HCT116 (cell line): ENCODE results near the gene CXCR2. TPM values are rescaled to one million over a fixed set of nuclear protein-coding genes. Genes with fewer than 3 reads are reported as not detected.

Source experiments
- ATAC-seq: fragments of 200-7000 bp; cut with Tn5 transposase; 2 replicates; pipeline ENCODE4 v1.9.1; 2020; ENCODE audit warnings: mild to moderate bottlenecking, moderate library complexity
- BruUV-seq: library from RNA; stranded (reverse); fragments of 400-500 nt; replicated peaks from 2 replicates; lab custom pipeline; 2021; lab: Mats Ljungman, UMichigan
- CTCF ChIA-PET: fragments of 300-600 bp; sonication (Branson Sonifier 250); formaldehyde crosslinking; loops from one replicate; lab custom pipeline; 2021; ENCODE audit warnings: antibody characterized with exemption; lab: Charles Lee
- POLR2A ChIA-PET: fragments of 300-600, 350-600 bp; sonication (Branson Sonifier 250); formaldehyde crosslinking; loops from one replicate; lab custom pipeline; 2021; ENCODE audit warnings: antibody characterized with exemption; lab: Charles Lee
- RAD21 ChIA-PET, 2 experiments: fragments of 300-600 bp; sonication (Branson Sonifier 250); formaldehyde crosslinking; loops; one replicate each; lab custom pipeline; 2023; ENCODE audit warnings: low total read pairs in 2 of 2; ENCODE audit not compliant: uncharacterized antibody in 2 of 2, unreplicated experiment in 2 of 2, low non-redundant PET in 1 of 2; lab: Charles Lee
- DNase-seq: peaks from one replicate; pipeline ENCODE4 v3.0.0-alpha.2; 2010; ENCODE audit warnings: low read depth, low spot score
- H2AFZ ChIP-seq: fragments of 200-600 bp; shearing (Covaris generic), sonication (generic); 2 replicates; pipeline ENCODE4 v1.6.1; 2017; ENCODE audit warnings: low read depth, mixed run types, mixed read lengths, antibody characterized with exemption, low read length; ENCODE audit not compliant: poor library complexity, severe bottlenecking
- H3K27ac ChIP-seq: 2 replicates; pipeline ENCODE4 v1.5.1; 2012; ENCODE audit warnings: low read depth, low read length
- H3K27me3 ChIP-seq: fragments of 200-600 bp; sonication (generic); 2 replicates; pipeline ENCODE4 v1.6.1; 2016; ENCODE audit warnings: mixed run types, low read length, mixed read lengths; ENCODE audit not compliant: insufficient read depth
- H3K36me3 ChIP-seq, 2 experiments: fragments of 200-500 bp in 1 of 2; fragments of 200-600 bp in 1 of 2; sonication (Bioruptor generic) in 1 of 2; sonication (generic) in 1 of 2; 2 replicates each; pipeline versions ENCODE4 v1.5.1 to v1.6.1; 2014 to 2016; ENCODE audit warnings: low read length in 2 of 2, inconsistent platforms in 1 of 2, mixed read lengths in 1 of 2, mixed run types in 1 of 2; ENCODE audit not compliant: insufficient read depth in 2 of 2, control insufficient read depth in 1 of 2
- H3K4me1 ChIP-seq, 2 experiments: fragments of 200-600 bp in 1 of 2; sonication (generic) in 1 of 2; 2 replicates each; pipeline versions ENCODE4 v1.5.1 to v1.6.1; 2012 to 2017; ENCODE audit warnings: low read length in 2 of 2, inconsistent platforms in 1 of 2, mild to moderate bottlenecking in 1 of 2, mixed read lengths in 1 of 2, mixed run types in 1 of 2, moderate library complexity in 1 of 2; ENCODE audit not compliant: insufficient read depth in 2 of 2, control insufficient read depth in 1 of 2
- H3K4me2 ChIP-seq: fragments of 200-600 bp; sonication (generic); 2 replicates; pipeline ENCODE4 v1.6.1; 2017; ENCODE audit warnings: mixed run types, low read length, mixed read lengths
- H3K4me3 ChIP-seq, 2 experiments: fragments of 200-600 bp in 1 of 2; sonication (generic) in 1 of 2; replicated peaks in 1 of 2; 2 replicates each; pipeline ENCODE4 v1.5.1; 2011 to 2016; ENCODE audit warnings: low read length in 2 of 2, control low read depth in 1 of 2, low read depth in 1 of 2, mild to moderate bottlenecking in 1 of 2, mixed read lengths in 1 of 2, mixed run types in 1 of 2
- H3K79me2 ChIP-seq: fragments of 200-600 bp; sonication (generic); 2 replicates; pipeline ENCODE4 v1.6.1; 2017; ENCODE audit warnings: mild to moderate bottlenecking, mixed run types, low read length, moderate library complexity, mixed read lengths; ENCODE audit not compliant: insufficient read depth
- H3K9ac ChIP-seq: fragments of 200-600 bp; sonication (generic); 2 replicates; pipeline ENCODE4 v1.6.1; 2016; ENCODE audit warnings: low read length, mixed read lengths
- H3K9me2 ChIP-seq: fragments of 200-600 bp; sonication (generic), shearing (Covaris generic); 2 replicates; pipeline ENCODE4 v1.6.1; 2017; ENCODE audit warnings: mixed run types, mild to moderate bottlenecking, moderate library complexity; ENCODE audit not compliant: insufficient read depth
- H3K9me3 ChIP-seq, 2 experiments: fragments of 200-500 bp in 1 of 2; fragments of 200-600 bp in 1 of 2; sonication (Bioruptor generic) in 1 of 2; sonication (generic) in 1 of 2; 2 replicates each; pipeline ENCODE4 v1.6.1; 2014 to 2017; ENCODE audit warnings: low read length in 2 of 2, mixed read lengths in 2 of 2, inconsistent platforms in 1 of 2, low read depth in 1 of 2, mild to moderate bottlenecking in 1 of 2, mixed run types in 1 of 2, moderate library complexity in 1 of 2; ENCODE audit not compliant: control insufficient read depth in 1 of 2, insufficient read depth in 1 of 2
- H4K20me1 ChIP-seq: fragments of 200-600 bp; sonication (generic), shearing (Covaris generic); 2 replicates; pipeline ENCODE4 v1.6.1; 2017; ENCODE audit warnings: mixed run types, mild to moderate bottlenecking, moderate library complexity; ENCODE audit not compliant: insufficient read depth
- CBX3 ChIP-seq: IDR thresholded peaks from 2 replicates; pipeline ENCODE4 v1.6.1; 2012; ENCODE audit warnings: low read depth
- CEBPB ChIP-seq: IDR thresholded peaks from 2 replicates; pipeline ENCODE4 v1.6.1; 2012; ENCODE audit warnings: low read depth
- EGR1 ChIP-seq: IDR thresholded peaks from 2 replicates; pipeline ENCODE4 v1.6.1; 2012; ENCODE audit warnings: low read depth
- ELF1 ChIP-seq: IDR thresholded peaks from 2 replicates; pipeline ENCODE4 v1.6.1; 2012; ENCODE audit warnings: low read depth, borderline replicate concordance
- EZH2phosphoT487 ChIP-seq: fragments of 200-600 bp; IDR thresholded peaks from 2 replicates; pipeline ENCODE4 v1.6.1; 2018; ENCODE audit warnings: antibody characterized with exemption, borderline replicate concordance
- JUND ChIP-seq: IDR thresholded peaks from 2 replicates; pipeline ENCODE4 v1.6.1; 2012
- MAX ChIP-seq: IDR thresholded peaks from 2 replicates; pipeline ENCODE4 v1.6.1; 2012
- POLR2A ChIP-seq: IDR thresholded peaks from 2 replicates; pipeline ENCODE4 v1.7.0; 2011; ENCODE audit warnings: borderline replicate concordance; ENCODE audit not compliant: insufficient read depth, insufficient read length; ENCODE audit errors: extremely low read depth
- POLR2AphosphoS5 ChIP-seq: IDR thresholded peaks from 2 replicates; pipeline ENCODE4 v1.6.1; 2011; ENCODE audit warnings: mild to moderate bottlenecking, low read depth, low read length, moderate library complexity
- RAD21 ChIP-seq: IDR thresholded peaks from 2 replicates; pipeline ENCODE4 v1.6.1; 2012; ENCODE audit warnings: low read depth, mild to moderate bottlenecking
- REST ChIP-seq: IDR thresholded peaks from 2 replicates; pipeline ENCODE4 v1.6.1; 2012; ENCODE audit warnings: low read depth
- SP1 ChIP-seq: IDR thresholded peaks from 2 replicates; pipeline ENCODE4 v1.6.1; 2012; ENCODE audit warnings: low read depth
- SRF ChIP-seq: IDR thresholded peaks from 2 replicates; pipeline ENCODE4 v1.6.1; 2012; ENCODE audit warnings: low read depth
- YY1 ChIP-seq: IDR thresholded peaks from 2 replicates; pipeline ENCODE4 v1.6.1; 2011; ENCODE audit warnings: low read length, low read depth, moderate library complexity, mild to moderate bottlenecking; ENCODE audit not compliant: insufficient replicate concordance; ENCODE audit errors: extremely low read depth
- ZFX ChIP-seq: fragments of 450-650 bp; IDR thresholded peaks from 2 replicates; pipeline ENCODE4 v1.6.1; 2017
- ZNF274 ChIP-seq: fragments of 200-500 bp; sonication (Bioruptor generic); IDR thresholded peaks from 2 replicates; pipeline ENCODE4 v1.6.1; 2014; ENCODE audit warnings: mild to moderate bottlenecking, low read depth, low read length, inconsistent platforms
- intact Hi-C: fragments of 100-400 bp; cut with micrococcal nuclease; formaldehyde crosslinking; loops from 2 replicates; pipeline ENCODE4 v1.10.0; 2022
- total RNA-seq: library from RNA; stranded (reverse); gene quantifications from one replicate; pipeline ENCODE4 v1.2.1, GENCODE V29; 2021; ENCODE audit not compliant: unreplicated experiment
- TF ChIP-seq, protein P1 (sequence below): IDR thresholded peaks from 2 replicates; pipeline ENCODE4 v1.6.1; 2011; ENCODE audit warnings: mild to moderate bottlenecking, low read length, moderate library complexity; ENCODE audit not compliant: insufficient replicate concordance; ENCODE audit errors: extremely low read depth
- TF ChIP-seq, protein P2 (sequence below), 3 experiments: fragments of 200-600 bp in 1 of 3; sonication (generic) in 1 of 3; IDR thresholded peaks in 2 of 3; conservative IDR thresholded peaks in 1 of 3; 2 replicates each; pipeline ENCODE4 v1.5.1; 2012 to 2017; ENCODE audit warnings: low read depth in 2 of 3, low read length in 2 of 3, antibody characterized with exemption in 1 of 3, borderline replicate concordance in 1 of 3, control low read depth in 1 of 3, mild to moderate bottlenecking in 1 of 3, mixed read lengths in 1 of 3, mixed run types in 1 of 3, moderate library complexity in 1 of 3; ENCODE audit not compliant: insufficient read depth in 1 of 3

Gene CXCR2
- total RNA-seq, 1 experiment from 2014 or later = 0.15 TPM

- Histone ChIP-seq H3K9me3 (no peaks in the 10 kb centered on the region), H2AFZ (no peak overlapping the region), H3K4me2 (no peak overlapping the region), H3K9me2 (no peaks in the 10 kb centered on the region), H3K9ac (no peak overlapping the region), H3K4me1 (no peaks in the 10 kb centered on the region), H3K4me3 (no peak overlapping the region), H3K36me3 (no peaks in the 10 kb centered on the region), H4K20me1 (no peaks in the 10 kb centered on the region), H3K79me2 (no peaks in the 10 kb centered on the region), H3K27me3 (no peaks in the 10 kb centered on the region), H3K27ac (no peak overlapping the region)
- no peak for DNase-seq
- ChIA-PET POLR2A (no interaction called here), CTCF (no interaction called here), RAD21 (no interaction called here)
- intact Hi-C loops = no loop called here
- ATAC-seq = no peak
- TF ChIP-seq SRF = no peak
- TF ChIP-seq MAX = no peak
- no peak for TF ChIP-seq ZNF274
- TF ChIP-seq SP1 = no peak
- TF ChIP-seq YY1 = no peak
- no peak for TF ChIP-seq RAD21
- no peak for TF ChIP-seq ELF1
- no peak for TF ChIP-seq POLR2A
- TF ChIP-seq CBX3 = no peak
- TF ChIP-seq, protein P1, sequence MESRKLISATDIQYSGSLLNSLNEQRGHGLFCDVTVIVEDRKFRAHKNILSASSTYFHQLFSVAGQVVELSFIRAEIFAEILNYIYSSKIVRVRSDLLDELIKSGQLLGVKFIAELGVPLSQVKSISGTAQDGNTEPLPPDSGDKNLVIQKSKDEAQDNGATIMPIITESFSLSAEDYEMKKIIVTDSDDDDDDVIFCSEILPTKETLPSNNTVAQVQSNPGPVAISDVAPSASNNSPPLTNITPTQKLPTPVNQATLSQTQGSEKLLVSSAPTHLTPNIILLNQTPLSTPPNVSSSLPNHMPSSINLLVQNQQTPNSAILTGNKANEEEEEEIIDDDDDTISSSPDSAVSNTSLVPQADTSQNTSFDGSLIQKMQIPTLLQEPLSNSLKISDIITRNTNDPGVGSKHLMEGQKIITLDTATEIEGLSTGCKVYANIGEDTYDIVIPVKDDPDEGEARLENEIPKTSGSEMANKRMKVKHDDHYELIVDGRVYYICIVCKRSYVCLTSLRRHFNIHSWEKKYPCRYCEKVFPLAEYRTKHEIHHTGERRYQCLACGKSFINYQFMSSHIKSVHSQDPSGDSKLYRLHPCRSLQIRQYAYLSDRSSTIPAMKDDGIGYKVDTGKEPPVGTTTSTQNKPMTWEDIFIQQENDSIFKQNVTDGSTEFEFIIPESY = no peak
- TF ChIP-seq REST = no peak
- TF ChIP-seq POLR2AphosphoS5 = no peak
- TF ChIP-seq, protein P2, sequence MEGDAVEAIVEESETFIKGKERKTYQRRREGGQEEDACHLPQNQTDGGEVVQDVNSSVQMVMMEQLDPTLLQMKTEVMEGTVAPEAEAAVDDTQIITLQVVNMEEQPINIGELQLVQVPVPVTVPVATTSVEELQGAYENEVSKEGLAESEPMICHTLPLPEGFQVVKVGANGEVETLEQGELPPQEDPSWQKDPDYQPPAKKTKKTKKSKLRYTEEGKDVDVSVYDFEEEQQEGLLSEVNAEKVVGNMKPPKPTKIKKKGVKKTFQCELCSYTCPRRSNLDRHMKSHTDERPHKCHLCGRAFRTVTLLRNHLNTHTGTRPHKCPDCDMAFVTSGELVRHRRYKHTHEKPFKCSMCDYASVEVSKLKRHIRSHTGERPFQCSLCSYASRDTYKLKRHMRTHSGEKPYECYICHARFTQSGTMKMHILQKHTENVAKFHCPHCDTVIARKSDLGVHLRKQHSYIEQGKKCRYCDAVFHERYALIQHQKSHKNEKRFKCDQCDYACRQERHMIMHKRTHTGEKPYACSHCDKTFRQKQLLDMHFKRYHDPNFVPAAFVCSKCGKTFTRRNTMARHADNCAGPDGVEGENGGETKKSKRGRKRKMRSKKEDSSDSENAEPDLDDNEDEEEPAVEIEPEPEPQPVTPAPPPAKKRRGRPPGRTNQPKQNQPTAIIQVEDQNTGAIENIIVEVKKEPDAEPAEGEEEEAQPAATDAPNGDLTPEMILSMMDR (IDR thresholded peaks at IDR 0.05 in 2 of 3, conservative IDR thresholded peaks at IDR 0.05 in 1 of 3; ENCODE audit: borderline replicate concordance in 1 of 3, insufficient read depth in 1 of 3, low read depth in 2 of 3, low read length in 2 of 3) = no peak
- TF ChIP-seq EGR1 = no peak
- TF ChIP-seq EZH2phosphoT487 = no peak
- no peak for TF ChIP-seq ZFX
- TF ChIP-seq JUND = no peak
- TF ChIP-seq CEBPB = no peak
- no TSS peak for BruUV-seq
Measured at GRCh38 chr2:218089259-218089658, 36.6 kb upstream of the CXCR2 start.
